HG02798 (cell line): ENCODE data around the gene SMIM27.
"Not testable (repeated sequence)": the region's sequence is repeated elsewhere in the genome, so short reads cannot be mapped to it uniquely, and the experiment has no call there.

Experiments used
- ATAC-seq: cut with Tn5 transposase; IDR thresholded peaks from one replicate; pipeline ENCODE4 v1.9.1; 2021; ENCODE audit warnings: mild to moderate bottlenecking; ENCODE audit not compliant: unreplicated experiment, poor library complexity

Gene SMIM27

GRCh38 chr9:32596096-32596865 is 44.2 kb downstream of the SMIM27 start:
- no peak for ATAC-seq

- ATAC-seq, result no peak
These were observed 44.8 kb downstream of the SMIM27 start for GRCh38 chr9:32596936-32597335.

GRCh38 chr9:32599021-32599420 is 46.9 kb downstream of the SMIM27 start:
- not testable (repeated sequence) for ATAC-seq
